Measurements from ENCODE around the gene ADK.

DNA sequence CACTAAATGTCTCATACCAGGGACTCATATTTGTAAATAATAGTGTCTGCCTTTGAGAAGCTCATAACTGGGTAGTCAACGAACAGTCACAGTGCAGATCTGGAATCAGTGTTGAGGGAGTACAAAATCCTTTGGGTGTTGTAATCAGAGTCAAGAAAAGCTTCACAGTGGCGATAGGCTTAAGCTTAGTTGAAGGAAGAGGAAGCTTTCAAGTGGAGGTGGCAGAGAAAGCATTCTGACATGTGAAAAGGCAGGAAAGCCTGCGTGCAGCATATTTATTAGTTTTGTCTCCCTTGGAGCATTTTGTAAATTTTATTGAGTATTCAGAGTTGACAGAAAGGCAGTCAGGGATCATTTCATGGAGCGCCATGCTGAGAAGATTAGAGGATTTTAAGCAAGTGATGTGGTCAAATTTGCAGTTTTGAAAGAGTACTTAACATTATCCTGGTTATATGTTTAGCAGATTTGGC, 104.9 kb downstream of the ADK start:
- TF ChIP-seq, protein P1, sequence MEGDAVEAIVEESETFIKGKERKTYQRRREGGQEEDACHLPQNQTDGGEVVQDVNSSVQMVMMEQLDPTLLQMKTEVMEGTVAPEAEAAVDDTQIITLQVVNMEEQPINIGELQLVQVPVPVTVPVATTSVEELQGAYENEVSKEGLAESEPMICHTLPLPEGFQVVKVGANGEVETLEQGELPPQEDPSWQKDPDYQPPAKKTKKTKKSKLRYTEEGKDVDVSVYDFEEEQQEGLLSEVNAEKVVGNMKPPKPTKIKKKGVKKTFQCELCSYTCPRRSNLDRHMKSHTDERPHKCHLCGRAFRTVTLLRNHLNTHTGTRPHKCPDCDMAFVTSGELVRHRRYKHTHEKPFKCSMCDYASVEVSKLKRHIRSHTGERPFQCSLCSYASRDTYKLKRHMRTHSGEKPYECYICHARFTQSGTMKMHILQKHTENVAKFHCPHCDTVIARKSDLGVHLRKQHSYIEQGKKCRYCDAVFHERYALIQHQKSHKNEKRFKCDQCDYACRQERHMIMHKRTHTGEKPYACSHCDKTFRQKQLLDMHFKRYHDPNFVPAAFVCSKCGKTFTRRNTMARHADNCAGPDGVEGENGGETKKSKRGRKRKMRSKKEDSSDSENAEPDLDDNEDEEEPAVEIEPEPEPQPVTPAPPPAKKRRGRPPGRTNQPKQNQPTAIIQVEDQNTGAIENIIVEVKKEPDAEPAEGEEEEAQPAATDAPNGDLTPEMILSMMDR (IDR thresholded peaks at IDR 0.05): no peak
- TF ChIP-seq POLR2A (IDR thresholded peaks at IDR 0.05) (no peak), POLR2AphosphoS5 (IDR thresholded peaks at IDR 0.05) (no peak), EP300 (IDR thresholded peaks at IDR 0.05) (no peak)

Data from stomach (tissue), 4 donors.